Measurements from ENCODE around the gene CREG2.

GRCh38 chr2:101415884-101416283 is 28.6 kb upstream of the CREG2 start:
- TF ChIP-seq, protein P1, sequence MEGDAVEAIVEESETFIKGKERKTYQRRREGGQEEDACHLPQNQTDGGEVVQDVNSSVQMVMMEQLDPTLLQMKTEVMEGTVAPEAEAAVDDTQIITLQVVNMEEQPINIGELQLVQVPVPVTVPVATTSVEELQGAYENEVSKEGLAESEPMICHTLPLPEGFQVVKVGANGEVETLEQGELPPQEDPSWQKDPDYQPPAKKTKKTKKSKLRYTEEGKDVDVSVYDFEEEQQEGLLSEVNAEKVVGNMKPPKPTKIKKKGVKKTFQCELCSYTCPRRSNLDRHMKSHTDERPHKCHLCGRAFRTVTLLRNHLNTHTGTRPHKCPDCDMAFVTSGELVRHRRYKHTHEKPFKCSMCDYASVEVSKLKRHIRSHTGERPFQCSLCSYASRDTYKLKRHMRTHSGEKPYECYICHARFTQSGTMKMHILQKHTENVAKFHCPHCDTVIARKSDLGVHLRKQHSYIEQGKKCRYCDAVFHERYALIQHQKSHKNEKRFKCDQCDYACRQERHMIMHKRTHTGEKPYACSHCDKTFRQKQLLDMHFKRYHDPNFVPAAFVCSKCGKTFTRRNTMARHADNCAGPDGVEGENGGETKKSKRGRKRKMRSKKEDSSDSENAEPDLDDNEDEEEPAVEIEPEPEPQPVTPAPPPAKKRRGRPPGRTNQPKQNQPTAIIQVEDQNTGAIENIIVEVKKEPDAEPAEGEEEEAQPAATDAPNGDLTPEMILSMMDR (conservative IDR thresholded peaks at IDR 0.05; ENCODE audit: low read depth in 2 of 2) = no peak
- TF ChIP-seq POLR2AphosphoS5 (IDR thresholded peaks at IDR 0.05; ENCODE audit: low read depth) = no peak
- no peak for TF ChIP-seq STAT1 (IDR thresholded peaks at IDR 0.05; ENCODE audit: unreplicated experiment)
- TF ChIP-seq EZH2 (IDR thresholded peaks at IDR 0.05; ENCODE audit: low read depth, unreplicated experiment) = no peak
- TF ChIP-seq ZNF462 (CRISPR knock-in tag; IDR thresholded peaks at IDR 0.05) = no peak
- TF ChIP-seq REST (IDR thresholded peaks at IDR 0.05; ENCODE audit: unreplicated experiment) = no peak
- TF ChIP-seq CREB1 (CRISPR knock-in tag; IDR thresholded peaks at IDR 0.05; ENCODE audit: low read depth) = no peak
- no peak for TF ChIP-seq EZH2phosphoT487 (IDR thresholded peaks at IDR 0.05; ENCODE audit: unreplicated experiment)
- no peak for TF ChIP-seq ETS1 (IDR thresholded peaks at IDR 0.05)
- no peak for TF ChIP-seq JUNB (IDR thresholded peaks at IDR 0.05; ENCODE audit: unreplicated experiment)
- TF ChIP-seq ZNF114 (CRISPR knock-in tag; IDR thresholded peaks at IDR 0.05) = no peak

Measured in GM23338 (cell line).